GM20000 (cell line): Measurements from ENCODE around the gene FAM83C.

Experiments
- DNase-seq: peaks from one replicate; pipeline ENCODE4 v3.0.0; 2012; ENCODE audit warnings: low spot score
- TF ChIP-seq, protein P1 (sequence below): IDR thresholded peaks from 2 replicates; pipeline ENCODE4 v1.5.1; 2012; ENCODE audit warnings: mild to moderate bottlenecking, control low read depth; ENCODE audit errors: extremely low read depth, missing control alignments

FAM83C gene

DNA sequence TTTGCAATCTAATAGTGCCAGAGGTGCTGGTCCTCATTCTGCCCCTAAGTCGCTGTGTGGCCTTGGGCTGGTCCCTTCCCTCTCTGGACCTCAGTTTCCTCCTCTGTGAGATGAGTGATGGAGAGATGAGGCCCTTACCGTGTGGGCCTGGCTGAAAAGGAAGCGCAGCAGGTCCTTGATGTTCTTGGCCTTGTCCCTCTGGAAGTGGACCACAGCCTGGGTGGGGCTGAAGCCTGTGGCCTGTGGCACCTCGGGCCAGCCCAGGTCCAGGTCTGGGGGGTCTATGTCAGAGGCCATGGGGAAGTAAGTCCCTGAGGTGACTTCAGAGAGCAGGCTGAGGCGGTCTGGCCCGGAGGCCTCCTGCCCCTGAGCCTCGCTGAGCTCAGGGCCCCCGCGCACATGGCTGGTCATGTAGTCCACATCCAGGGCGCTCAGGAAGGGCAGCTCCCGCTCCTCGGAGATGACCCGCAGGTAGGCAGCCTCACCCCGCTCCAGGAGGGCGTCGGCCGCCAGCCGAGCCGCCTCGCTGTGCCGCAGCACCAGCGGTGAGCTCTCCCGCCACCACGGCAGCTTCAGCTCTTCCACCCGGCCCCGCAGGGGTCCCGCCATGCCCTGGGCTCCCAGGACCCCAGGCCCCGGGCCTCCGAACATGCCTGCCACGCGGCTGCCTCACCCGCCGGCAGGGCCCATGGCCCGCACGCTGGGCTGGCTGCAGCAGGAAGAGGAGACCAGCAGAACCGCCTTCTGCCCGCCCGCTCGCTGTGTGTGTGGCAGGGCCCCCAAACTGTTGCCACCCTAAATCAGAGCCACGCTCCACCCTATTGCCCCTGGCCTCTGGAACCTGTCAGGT lies at the start of gene FAM83C:
TSS of gene FAM83C (minus strand) at position 772 of the 850 bp plus-strand sequence. CDS start at position 651, 121 bp downstream.
- DNase-seq, result no peak
- TF ChIP-seq, protein P1, sequence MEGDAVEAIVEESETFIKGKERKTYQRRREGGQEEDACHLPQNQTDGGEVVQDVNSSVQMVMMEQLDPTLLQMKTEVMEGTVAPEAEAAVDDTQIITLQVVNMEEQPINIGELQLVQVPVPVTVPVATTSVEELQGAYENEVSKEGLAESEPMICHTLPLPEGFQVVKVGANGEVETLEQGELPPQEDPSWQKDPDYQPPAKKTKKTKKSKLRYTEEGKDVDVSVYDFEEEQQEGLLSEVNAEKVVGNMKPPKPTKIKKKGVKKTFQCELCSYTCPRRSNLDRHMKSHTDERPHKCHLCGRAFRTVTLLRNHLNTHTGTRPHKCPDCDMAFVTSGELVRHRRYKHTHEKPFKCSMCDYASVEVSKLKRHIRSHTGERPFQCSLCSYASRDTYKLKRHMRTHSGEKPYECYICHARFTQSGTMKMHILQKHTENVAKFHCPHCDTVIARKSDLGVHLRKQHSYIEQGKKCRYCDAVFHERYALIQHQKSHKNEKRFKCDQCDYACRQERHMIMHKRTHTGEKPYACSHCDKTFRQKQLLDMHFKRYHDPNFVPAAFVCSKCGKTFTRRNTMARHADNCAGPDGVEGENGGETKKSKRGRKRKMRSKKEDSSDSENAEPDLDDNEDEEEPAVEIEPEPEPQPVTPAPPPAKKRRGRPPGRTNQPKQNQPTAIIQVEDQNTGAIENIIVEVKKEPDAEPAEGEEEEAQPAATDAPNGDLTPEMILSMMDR, result no peak

DNA sequence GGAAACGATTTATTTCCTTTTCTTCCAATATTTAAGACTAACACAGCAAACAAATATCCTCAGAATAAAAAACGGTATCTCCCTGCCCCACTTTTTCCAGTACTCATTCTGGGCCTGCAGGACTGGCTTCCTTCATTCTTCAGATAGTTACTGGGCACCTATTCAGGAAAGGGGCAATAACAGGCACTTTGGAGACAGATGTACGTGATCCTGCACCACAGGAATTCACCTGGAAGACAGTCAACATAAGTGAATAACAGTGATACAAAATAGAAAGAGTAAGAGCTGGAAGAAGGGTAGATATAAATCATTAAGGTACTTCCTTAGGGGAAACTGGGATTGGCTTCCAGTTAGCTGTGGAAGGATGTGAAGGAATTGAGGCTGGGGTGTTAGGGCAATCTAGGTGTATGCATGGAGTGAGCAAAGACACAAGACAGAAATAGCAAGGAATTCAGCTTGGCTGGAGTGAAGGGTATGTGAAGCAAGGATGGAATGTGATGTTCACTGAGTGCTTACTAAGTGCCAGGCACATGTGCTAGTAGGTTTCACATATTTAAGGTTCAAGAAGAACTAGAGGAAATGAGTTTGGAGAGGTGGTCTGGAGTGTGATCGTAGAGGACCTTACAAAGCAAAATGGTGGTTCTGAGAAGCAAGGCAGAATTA lies 49.3 kb upstream of the FAM83C start:
- no peak for DNase-seq
- TF ChIP-seq, protein P1, result no peak

DNA sequence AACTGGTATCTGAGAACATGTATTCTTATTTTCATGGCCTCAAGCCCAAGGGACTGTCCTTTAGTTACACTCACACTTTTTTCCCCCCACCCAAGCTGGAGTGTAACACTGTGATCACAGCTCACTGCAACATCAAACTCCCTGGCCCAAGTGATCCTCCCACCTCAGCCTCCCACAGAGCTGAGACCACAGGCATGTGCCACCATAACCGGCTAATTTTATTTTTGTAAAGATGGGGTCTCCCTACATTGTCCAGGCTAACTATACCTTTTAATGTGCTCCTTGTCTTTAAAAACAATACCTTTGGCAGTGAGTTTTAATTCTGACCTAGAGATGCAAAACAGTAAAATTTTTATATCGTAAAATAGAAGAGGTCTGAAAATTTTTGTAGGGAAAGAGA lies 48.2 kb upstream of the FAM83C start:
- TF ChIP-seq, protein P1, result no peak
- no peak for DNase-seq

DNA sequence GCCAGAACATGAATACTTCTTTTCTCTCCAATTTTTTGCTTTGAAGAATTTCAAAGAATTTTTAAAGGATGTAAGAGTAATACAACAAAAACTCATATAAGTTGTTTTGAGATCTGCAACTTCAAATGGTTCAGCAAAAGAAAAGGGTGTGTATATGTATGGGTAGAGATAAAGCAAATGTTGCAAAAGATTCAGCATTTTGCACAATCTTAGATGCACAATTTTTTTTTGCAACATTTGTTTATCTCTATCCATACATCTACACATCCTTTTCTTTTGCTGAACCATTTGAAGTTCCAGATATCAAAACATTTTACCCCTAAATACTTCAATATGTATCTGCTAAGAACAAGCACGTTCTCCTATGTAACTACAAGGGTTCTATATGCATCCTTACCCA lies 47.4 kb upstream of the FAM83C start:
- TF ChIP-seq, protein P1, result no peak
- no peak for DNase-seq

DNA sequence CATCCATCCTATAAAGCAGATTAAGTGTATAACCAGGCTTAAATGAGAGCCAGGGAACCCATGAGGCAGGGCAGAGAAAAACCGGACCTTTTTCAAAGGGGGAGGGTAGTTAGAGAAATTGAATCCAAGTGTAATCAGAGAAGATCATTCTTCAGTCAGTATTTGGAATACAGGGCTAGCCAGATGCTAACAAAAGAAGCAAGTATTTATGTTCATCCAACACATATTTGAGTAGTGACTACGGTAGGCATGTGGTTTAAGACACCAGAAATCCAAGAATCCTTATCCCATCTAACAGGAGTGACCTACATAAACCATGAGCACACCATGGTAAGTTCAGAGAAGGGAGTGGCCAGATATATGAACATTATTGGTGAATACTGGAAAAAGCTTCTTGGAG lies 46.8 kb upstream of the FAM83C start:
- TF ChIP-seq, protein P1, result no peak
- no peak for DNase-seq

DNA sequence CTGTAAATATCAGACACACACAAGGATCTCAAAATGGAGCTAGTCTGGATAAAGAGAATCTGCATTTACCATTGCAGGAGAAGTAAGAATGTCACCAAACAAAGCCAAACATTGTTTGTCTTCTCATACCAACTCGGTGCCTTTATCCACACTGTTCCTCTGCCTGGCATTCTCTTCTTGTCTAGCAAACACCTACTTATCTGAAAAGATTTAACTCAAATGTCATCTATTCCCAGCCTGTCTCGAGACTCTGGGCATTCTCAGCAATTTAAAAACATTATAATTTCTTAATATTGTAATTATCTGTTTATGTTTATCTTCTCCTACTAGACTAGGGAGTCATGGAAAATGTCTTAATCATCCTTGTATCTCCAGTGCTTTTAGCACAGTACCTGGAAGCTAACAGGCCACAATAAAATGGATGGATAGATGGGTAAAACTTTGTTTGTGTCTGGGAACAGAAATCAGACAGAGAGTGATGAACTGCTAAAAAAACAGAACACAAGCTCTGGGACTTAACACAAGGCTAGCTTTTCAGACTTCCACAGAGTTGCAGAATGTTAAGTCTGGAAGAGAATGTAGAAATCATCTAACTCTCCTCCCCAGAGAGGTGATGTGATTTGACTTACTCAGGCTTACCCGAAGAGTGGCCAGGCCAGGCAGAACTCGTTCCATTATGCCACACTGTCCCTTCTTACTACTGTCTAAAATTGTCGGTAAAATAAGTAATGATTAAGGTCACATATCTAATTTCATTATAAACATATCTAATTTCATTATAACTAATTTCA lies 42.3 kb upstream of the FAM83C start:
- DNase-seq, result no peak
- TF ChIP-seq, protein P1, result no peak

DNA sequence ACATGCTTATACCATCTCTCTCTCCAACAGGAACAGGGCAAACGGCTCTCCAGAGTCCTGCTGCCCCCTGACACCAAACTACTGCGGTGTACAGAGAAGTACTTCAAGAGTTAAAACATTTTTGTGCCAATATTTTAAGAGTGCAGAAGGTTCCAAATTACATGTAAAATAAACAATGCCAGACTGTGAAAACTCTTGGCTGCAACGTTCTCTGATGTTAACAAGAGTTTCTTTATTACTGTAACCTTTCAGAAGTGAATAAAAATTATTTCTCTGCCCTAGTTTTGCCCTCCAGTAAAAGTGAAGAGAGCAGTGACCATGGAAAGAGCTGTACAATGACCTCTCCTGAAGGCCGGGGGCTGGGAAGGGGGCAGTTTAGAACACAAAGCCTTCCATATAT lies 41.4 kb upstream of the FAM83C start:
- no peak for DNase-seq
- TF ChIP-seq, protein P1, result no peak
